IMR-90 (cell line): ENCODE data around the gene GARIN3. TPM values are rescaled to one million over a fixed set of nuclear protein-coding genes. Genes with fewer than 3 reads are reported as not detected.

Experiments used
- ATAC-seq: fragments of 200-7000 bp; cut with Tn5 transposase; 2 replicates; pipeline ENCODE4 v1.9.1; 2020; ENCODE audit warnings: low read depth, mild to moderate bottlenecking, moderate library complexity
- BruUV-seq: library from RNA; stranded (reverse); fragments of 400-500 nt; replicated peaks from 2 replicates; lab custom pipeline; 2021; lab: Mats Ljungman, UMichigan
- CTCF ChIA-PET: fragments of 300-600 bp; formaldehyde crosslinking; extraction: SDS; loops from one replicate; lab custom pipeline; 2021; ENCODE audit warnings: antibody characterized with exemption; lab: Yijun Ruan, JAX
- POLR2A ChIA-PET: fragments of 300-600 bp; sonication (Branson Sonifier 250); formaldehyde crosslinking; loops from one replicate; lab custom pipeline; 2022; ENCODE audit warnings: antibody characterized with exemption; ENCODE audit not compliant: unreplicated experiment; lab: Charles Lee
- DNase-seq: peaks from one replicate; pipeline ENCODE4 v3.0.0; 2013
- H2AFZ ChIP-seq: replicated peaks from 2 replicates; pipeline ENCODE3; 2013; ENCODE audit warnings: low read length, mild to moderate bottlenecking; ENCODE audit not compliant: poor library complexity
- H2AK5ac ChIP-seq: 2 replicates; pipeline ENCODE4 v1.6.1; 2013; ENCODE audit warnings: low read depth, low read length, inconsistent platforms
- H2AK9ac ChIP-seq: replicated peaks from 2 replicates; pipeline ENCODE3; 2013; ENCODE audit warnings: mild to moderate bottlenecking, low read depth, low read length, moderate library complexity; ENCODE audit not compliant: poor library complexity
- H2BK120ac ChIP-seq: 2 replicates; pipeline ENCODE4 v1.6.1; 2013; ENCODE audit warnings: low read depth, low read length, inconsistent platforms
- H2BK15ac ChIP-seq: 3 replicates; pipeline ENCODE4 v1.6.1; 2013; ENCODE audit warnings: low read depth, low read length, inconsistent platforms
- H2BK20ac ChIP-seq: 2 replicates; pipeline ENCODE4 v1.6.1; 2013; ENCODE audit warnings: low read depth, mild to moderate bottlenecking, inconsistent platforms, low read length, moderate library complexity
- H2BK5ac ChIP-seq: 2 replicates; pipeline ENCODE4 v1.6.1; 2013; ENCODE audit warnings: mild to moderate bottlenecking, low read depth, low read length, inconsistent platforms; ENCODE audit not compliant: poor library complexity, severe bottlenecking
- H3K14ac ChIP-seq: replicated peaks from 2 replicates; pipeline ENCODE4 v1.6.1; 2013; ENCODE audit warnings: low read depth, low read length, inconsistent platforms
- H3K18ac ChIP-seq: 2 replicates; pipeline ENCODE4 v1.6.1; 2013; ENCODE audit warnings: low read depth, low read length, control low read depth
- H3K23ac ChIP-seq: 2 replicates; pipeline ENCODE4 v1.6.1; 2013; ENCODE audit warnings: low read depth, low read length, inconsistent platforms
- H3K27ac ChIP-seq: 2 replicates; pipeline ENCODE4 v1.5.1; 2013; ENCODE audit warnings: mild to moderate bottlenecking, control low read depth, low read length; ENCODE audit not compliant: insufficient read depth
- H3K27me3 ChIP-seq: 2 replicates; pipeline ENCODE4 v1.6.1; 2013; ENCODE audit warnings: low read length; ENCODE audit not compliant: control insufficient read depth, insufficient read depth
- H3K36me3 ChIP-seq: 2 replicates; pipeline ENCODE4 v1.6.1; 2013; ENCODE audit warnings: low read length, mixed read lengths; ENCODE audit not compliant: control insufficient read depth, insufficient read depth
- H3K4ac ChIP-seq: 2 replicates; pipeline ENCODE4 v1.6.1; 2013; ENCODE audit warnings: low read depth, low read length, inconsistent platforms
- H3K4me1 ChIP-seq: 2 replicates; pipeline ENCODE4 v1.6.1; 2013; ENCODE audit warnings: low read length, mixed read lengths; ENCODE audit not compliant: control insufficient read depth, insufficient read depth
- H3K4me2 ChIP-seq: 2 replicates; pipeline ENCODE4 v1.6.1; 2013; ENCODE audit warnings: low read depth, mild to moderate bottlenecking, control low read depth, low read length, moderate library complexity
- H3K4me3 ChIP-seq: 2 replicates; pipeline ENCODE4 v1.5.1; 2013; ENCODE audit warnings: low read depth, mild to moderate bottlenecking, control low read depth, low read length, moderate library complexity; ENCODE audit not compliant: insufficient read depth
- H3K56ac ChIP-seq: 2 replicates; pipeline ENCODE4 v1.6.1; 2013; ENCODE audit warnings: low read length, inconsistent platforms; ENCODE audit not compliant: insufficient read depth; ENCODE audit errors: extremely low read depth
- H3K79me1 ChIP-seq, 2 experiments: 2 replicates each; pipeline ENCODE4 v1.6.1; 2013; ENCODE audit warnings: low read length in 2 of 2, inconsistent platforms in 1 of 2, low read depth in 1 of 2
- H3K9ac ChIP-seq: 2 replicates; pipeline ENCODE4 v1.6.1; 2013; ENCODE audit warnings: low read depth, low read length, control low read depth
- H3K9me1 ChIP-seq: 2 replicates; pipeline ENCODE4 v1.6.1; 2013; ENCODE audit warnings: low read length, inconsistent platforms; ENCODE audit not compliant: insufficient read depth
- H3K9me3 ChIP-seq: 2 replicates; pipeline ENCODE4 v1.6.1; 2013; ENCODE audit warnings: low read length; ENCODE audit not compliant: control insufficient read depth, insufficient read depth
- H4K20me1 ChIP-seq: 2 replicates; pipeline ENCODE4 v1.6.1; 2013; ENCODE audit warnings: low read length, inconsistent platforms; ENCODE audit not compliant: insufficient read depth
- H4K5ac ChIP-seq: 2 replicates; pipeline ENCODE4 v1.6.1; 2013; ENCODE audit warnings: mild to moderate bottlenecking, low read depth, low read length, control low read depth
- H4K8ac ChIP-seq, 2 experiments: 2 replicates each; pipeline ENCODE4 v1.6.1; 2013; ENCODE audit warnings: low read depth in 2 of 2, low read length in 2 of 2, control low read depth in 1 of 2, inconsistent platforms in 1 of 2
- H4K91ac ChIP-seq: 2 replicates; pipeline ENCODE4 v1.6.1; 2013; ENCODE audit warnings: low read depth, low read length, inconsistent platforms; ENCODE audit not compliant: insufficient read depth
- BHLHE40 ChIP-seq: fragments of 150-350 bp; IDR thresholded peaks from 2 replicates; pipeline ENCODE4 v1.6.1; 2016; ENCODE audit warnings: mild to moderate bottlenecking, low read depth, low read length
- CEBPB ChIP-seq: IDR thresholded peaks from 2 replicates; pipeline ENCODE4 v1.6.1; 2012; ENCODE audit warnings: low read depth, low read length, improper control_type of control experiment
- CHD1 ChIP-seq: IDR thresholded peaks from 2 replicates; pipeline ENCODE4 v1.6.1; 2012; ENCODE audit warnings: low read depth, low read length, improper control_type of control experiment
- CTCF ChIP-seq: conservative IDR thresholded peaks from 2 replicates; pipeline ENCODE4 v1.5.1; 2012; ENCODE audit warnings: mild to moderate bottlenecking, low read depth, low read length, improper control_type of control experiment
- ELK1 ChIP-seq: fragments of 150-350 bp; IDR thresholded peaks from 2 replicates; pipeline ENCODE4 v1.6.1; 2016; ENCODE audit warnings: low read depth, mild to moderate bottlenecking, low read length, moderate library complexity, borderline replicate concordance
- FOS ChIP-seq: fragments of 150-350 bp; IDR thresholded peaks from 2 replicates; pipeline ENCODE4 v1.6.1; 2016; ENCODE audit warnings: low read depth, low read length
- MAFK ChIP-seq: IDR thresholded peaks from 2 replicates; pipeline ENCODE4 v1.6.1; 2012; ENCODE audit warnings: low read depth, low read length, improper control_type of control experiment
- MAZ ChIP-seq: IDR thresholded peaks from 2 replicates; pipeline ENCODE4 v1.6.1; 2012; ENCODE audit warnings: low read depth, mild to moderate bottlenecking, low read length, improper control_type of control experiment, moderate library complexity, borderline replicate concordance
- MXI1 ChIP-seq: IDR thresholded peaks from 2 replicates; pipeline ENCODE4 v1.6.1; 2012; ENCODE audit warnings: low read depth, mild to moderate bottlenecking, low read length, moderate library complexity, borderline replicate concordance
- NFE2L2 ChIP-seq: fragments of 150-350 bp; IDR thresholded peaks from 2 replicates; pipeline ENCODE4 v1.6.1; 2016; ENCODE audit warnings: low read depth, mild to moderate bottlenecking, low read length
- POLR2A ChIP-seq: IDR thresholded peaks from 2 replicates; pipeline ENCODE4 v1.6.1; 2012; ENCODE audit warnings: mild to moderate bottlenecking, low read depth, low read length
- RAD21 ChIP-seq: IDR thresholded peaks from 2 replicates; pipeline ENCODE4 v1.6.1; 2012; ENCODE audit warnings: low read length, improper control_type of control experiment
- RCOR1 ChIP-seq: IDR thresholded peaks from 2 replicates; pipeline ENCODE4 v1.6.1; 2012; ENCODE audit warnings: mild to moderate bottlenecking, low read length, improper control_type of control experiment; ENCODE audit not compliant: insufficient replicate concordance
- RFX5 ChIP-seq: IDR thresholded peaks from 2 replicates; pipeline ENCODE4 v1.8.0; 2012; ENCODE audit warnings: low read depth, mild to moderate bottlenecking, low read length, moderate library complexity
- SMC3 ChIP-seq: fragments of 150-350 bp; IDR thresholded peaks from 2 replicates; pipeline ENCODE4 v1.6.1; 2016; ENCODE audit warnings: low read depth, mild to moderate bottlenecking, antibody characterized with exemption, low read length, moderate library complexity
- WGBS, 2 experiments: methylation state at CpG; one replicate each; pipeline versions ENCODE4 v1.1.5 to v1.1.7; 2013; ENCODE audit warnings: missing lambda C conversion rate in 2 of 2; ENCODE audit not compliant: insufficient read length in 1 of 2; ENCODE audit errors: extremely low coverage in 2 of 2; 5-methylcytosine and 5-hydroxymethylcytosine counted together
- dilution Hi-C: fragments of 300-500 bp; cut with HindIII; formaldehyde crosslinking; loops from one replicate; pipeline ENCODE4 v1.14.3; 2018; ENCODE audit warnings: low sequenced_read_pairs; ENCODE audit not compliant: unreplicated experiment
- in situ Hi-C: fragments of 300-500 bp; cut with MboI; formaldehyde crosslinking; loops from 3 replicates; pipeline ENCODE4 v1.14.3; 2019; ENCODE audit warnings: low sequenced_read_pairs, inconsistent platforms, mixed read lengths
- intact Hi-C: fragments of 100-400 bp; cut with micrococcal nuclease; formaldehyde crosslinking; loops from 2 replicates; pipeline ENCODE4 v1.10.0; 2022
- polyA plus RNA-seq, 3 experiments: library from polyadenylated mRNA; depleted of rRNA; stranded (reverse); fragments of >200 nt; gene quantifications; 2 replicates each; pipeline ENCODE4 v1.2.3, GENCODE V29; 2012; ENCODE audit warnings: low replicate concordance in 1 of 3
- total RNA-seq: library from RNA; depleted of rRNA; stranded (reverse); fragments of >200 nt; gene quantifications from 2 replicates; pipeline ENCODE4 v1.2.3, GENCODE V29; 2012
- TF ChIP-seq, protein P1 (sequence below): fragments of 150-350 bp; IDR thresholded peaks from 2 replicates; pipeline ENCODE4 v1.6.1; 2017; ENCODE audit warnings: mild to moderate bottlenecking, antibody characterized with exemption, low read length, low read depth

Gene GARIN3
- total and polyA plus RNA-seq, 2 of the 4 experiments (the other 2 are of a cell fraction) = not detected

- Histone ChIP-seq H3K18ac (no peak overlapping the region), H2AK9ac (no peak overlapping the region), H4K5ac (no peak overlapping the region), H3K27ac (no peak overlapping the region), H3K4me3 (no peak overlapping the region), H4K91ac (no peak overlapping the region), H3K9me3 (no peaks in the 10 kb centered on the region), H4K8ac (no peak overlapping the region), H2BK15ac (no peak overlapping the region), H3K56ac (no peak overlapping the region), H2AFZ (no peak overlapping the region), H2BK5ac (no peak overlapping the region), H3K27me3 (no peaks in the 10 kb centered on the region; the same call in 1 of the 2 replicates), H3K4ac (no peak overlapping the region), H3K9me1 (no peaks in the 10 kb centered on the region), H4K20me1 (no peaks in the 10 kb centered on the region), H3K14ac (no peak overlapping the region), H3K9ac (no peak overlapping the region), H3K79me1 (no peaks in the 10 kb centered on the region), H2BK120ac (no peak overlapping the region), H3K23ac (no peak overlapping the region), H3K36me3 (no peaks in the 10 kb centered on the region), H3K4me1 (no peaks in the 10 kb centered on the region), H2BK20ac (no peak overlapping the region), H3K4me2 (no peak overlapping the region), H2AK5ac (no peak overlapping the region)
- no CpG with 5 or more reads among the region's 3 CpGs for WGBS, 2 experiments
- dilution Hi-C loops (no loop called here), intact Hi-C loops (no loop called here), in situ Hi-C loops (no loop called here)
- TF ChIP-seq NFE2L2 = no peak
- TF ChIP-seq RFX5 = no peak
- TF ChIP-seq RCOR1 = no peak
- no peak for TF ChIP-seq MAZ
- no peak for TF ChIP-seq CHD1
- TF ChIP-seq FOS = no peak
- TF ChIP-seq SMC3 = no peak
- TF ChIP-seq, protein P1, sequence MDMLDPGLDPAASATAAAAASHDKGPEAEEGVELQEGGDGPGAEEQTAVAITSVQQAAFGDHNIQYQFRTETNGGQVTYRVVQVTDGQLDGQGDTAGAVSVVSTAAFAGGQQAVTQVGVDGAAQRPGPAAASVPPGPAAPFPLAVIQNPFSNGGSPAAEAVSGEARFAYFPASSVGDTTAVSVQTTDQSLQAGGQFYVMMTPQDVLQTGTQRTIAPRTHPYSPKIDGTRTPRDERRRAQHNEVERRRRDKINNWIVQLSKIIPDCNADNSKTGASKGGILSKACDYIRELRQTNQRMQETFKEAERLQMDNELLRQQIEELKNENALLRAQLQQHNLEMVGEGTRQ = no peak
- no peak for TF ChIP-seq MXI1
- no peak for TF ChIP-seq POLR2A
- TF ChIP-seq CTCF = no peak
- no peak for TF ChIP-seq MAFK
- TF ChIP-seq ELK1 = no peak
- TF ChIP-seq BHLHE40 = no peak
- no peak for TF ChIP-seq CEBPB
- TF ChIP-seq RAD21 = no peak
- ChIA-PET POLR2A (no interaction called here), CTCF (no interaction called here)
- ATAC-seq (no peak), DNase-seq (no peak)
- no TSS peak for BruUV-seq
Measured at GRCh38 chr5:157178966-157179365, 12.9 kb upstream of the GARIN3 start.
